Astrocyte of the spinal cord (primary cell): ENCODE data around the gene PIGC.

Source experiments
- DNase-seq: peaks from one replicate; pipeline ENCODE4 v3.0.0; 2011; ENCODE audit warnings: low read depth, low spot score
- H3K4me3 ChIP-seq: 2 replicates; pipeline ENCODE4 v1.5.1; 2011; ENCODE audit warnings: low read depth, mild to moderate bottlenecking, low read length, moderate library complexity
- in situ Hi-C: cut with HindIII; loops from 2 replicates; pipeline ENCODE4 v1.10.0; 2017; ENCODE audit warnings: low sequenced_read_pairs
- TF ChIP-seq, protein P1 (sequence below): IDR thresholded peaks from 2 replicates; pipeline ENCODE4 v1.5.1; 2012; ENCODE audit warnings: low read depth, mild to moderate bottlenecking, low read length, inconsistent platforms

The PIGC gene

DNA sequence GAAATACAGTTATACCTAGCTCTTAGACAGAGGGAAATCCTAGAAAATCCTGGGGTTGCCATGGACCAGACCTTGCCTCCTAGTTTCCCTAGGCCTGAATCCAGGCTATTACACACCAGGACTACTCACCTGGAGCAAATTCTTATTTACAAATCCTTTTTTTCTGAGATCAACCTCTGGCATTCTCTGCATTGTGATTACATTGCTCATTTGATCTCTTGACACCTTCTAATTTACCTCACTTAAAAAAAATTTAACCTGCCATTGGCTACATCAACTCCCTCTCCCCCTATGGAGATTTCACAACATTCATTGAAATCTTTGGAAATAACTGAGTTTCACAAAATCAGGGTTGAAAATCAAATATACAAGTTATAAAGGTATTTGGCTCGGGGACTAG is 26.3 kb downstream of the PIGC start:
- in situ Hi-C loops, result no loop called here
- TF ChIP-seq, protein P1, sequence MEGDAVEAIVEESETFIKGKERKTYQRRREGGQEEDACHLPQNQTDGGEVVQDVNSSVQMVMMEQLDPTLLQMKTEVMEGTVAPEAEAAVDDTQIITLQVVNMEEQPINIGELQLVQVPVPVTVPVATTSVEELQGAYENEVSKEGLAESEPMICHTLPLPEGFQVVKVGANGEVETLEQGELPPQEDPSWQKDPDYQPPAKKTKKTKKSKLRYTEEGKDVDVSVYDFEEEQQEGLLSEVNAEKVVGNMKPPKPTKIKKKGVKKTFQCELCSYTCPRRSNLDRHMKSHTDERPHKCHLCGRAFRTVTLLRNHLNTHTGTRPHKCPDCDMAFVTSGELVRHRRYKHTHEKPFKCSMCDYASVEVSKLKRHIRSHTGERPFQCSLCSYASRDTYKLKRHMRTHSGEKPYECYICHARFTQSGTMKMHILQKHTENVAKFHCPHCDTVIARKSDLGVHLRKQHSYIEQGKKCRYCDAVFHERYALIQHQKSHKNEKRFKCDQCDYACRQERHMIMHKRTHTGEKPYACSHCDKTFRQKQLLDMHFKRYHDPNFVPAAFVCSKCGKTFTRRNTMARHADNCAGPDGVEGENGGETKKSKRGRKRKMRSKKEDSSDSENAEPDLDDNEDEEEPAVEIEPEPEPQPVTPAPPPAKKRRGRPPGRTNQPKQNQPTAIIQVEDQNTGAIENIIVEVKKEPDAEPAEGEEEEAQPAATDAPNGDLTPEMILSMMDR, result no peak
- no peak overlapping the region for H3K4me3 ChIP-seq
- no peak for DNase-seq

DNA sequence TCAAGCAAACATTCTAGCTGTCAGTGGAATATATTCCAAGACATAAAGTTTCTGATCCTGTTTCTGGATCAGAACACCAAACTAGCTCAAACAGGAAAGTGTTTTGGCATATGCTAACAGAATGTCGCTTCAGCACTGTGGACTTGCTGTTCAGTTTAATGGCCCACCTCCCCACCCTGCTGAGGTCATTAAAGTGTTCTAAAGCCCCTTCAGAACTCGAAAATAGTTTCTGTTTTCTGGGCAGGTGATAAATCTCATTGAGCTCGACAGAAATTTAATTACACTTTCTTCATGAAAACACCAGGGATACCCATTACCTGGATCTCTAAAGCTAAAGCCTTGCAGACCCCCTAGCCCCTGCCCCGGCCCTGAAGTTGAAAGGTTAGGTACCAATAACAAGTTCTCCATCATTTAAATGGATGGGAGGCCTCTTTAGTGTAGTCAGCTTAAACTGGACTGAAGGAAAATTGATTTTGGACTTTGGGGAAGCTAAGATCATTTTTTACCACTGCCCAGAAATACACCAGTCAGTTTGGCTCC is 27.3 kb downstream of the PIGC start:
- TF ChIP-seq, protein P1, result no peak
- no peak for DNase-seq
- H3K4me3 ChIP-seq, result no peak overlapping the region
- in situ Hi-C loops, result no loop called here

DNA sequence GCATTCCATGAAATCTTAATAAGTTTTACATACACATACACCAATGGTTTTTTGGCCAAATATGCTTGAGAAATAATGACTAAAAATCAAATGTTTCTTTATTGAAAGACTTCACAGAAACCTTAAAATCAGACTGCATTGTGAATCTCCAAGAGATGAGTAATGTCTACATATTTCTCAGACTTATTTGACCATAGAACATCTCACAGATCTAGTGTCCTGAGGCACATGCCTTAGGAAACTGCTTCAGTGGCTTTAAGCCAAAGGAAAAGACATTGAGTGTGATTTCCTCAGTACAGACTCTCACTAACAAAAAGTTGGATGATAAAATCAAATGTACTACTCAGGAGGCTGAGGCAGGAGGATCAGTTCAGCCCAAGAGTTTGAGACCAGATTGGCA is 29.5 kb downstream of the PIGC start:
- H3K4me3 ChIP-seq, result no peak overlapping the region
- in situ Hi-C loops, result no loop called here
- TF ChIP-seq, protein P1, result no peak
- DNase-seq, result no peak

DNA sequence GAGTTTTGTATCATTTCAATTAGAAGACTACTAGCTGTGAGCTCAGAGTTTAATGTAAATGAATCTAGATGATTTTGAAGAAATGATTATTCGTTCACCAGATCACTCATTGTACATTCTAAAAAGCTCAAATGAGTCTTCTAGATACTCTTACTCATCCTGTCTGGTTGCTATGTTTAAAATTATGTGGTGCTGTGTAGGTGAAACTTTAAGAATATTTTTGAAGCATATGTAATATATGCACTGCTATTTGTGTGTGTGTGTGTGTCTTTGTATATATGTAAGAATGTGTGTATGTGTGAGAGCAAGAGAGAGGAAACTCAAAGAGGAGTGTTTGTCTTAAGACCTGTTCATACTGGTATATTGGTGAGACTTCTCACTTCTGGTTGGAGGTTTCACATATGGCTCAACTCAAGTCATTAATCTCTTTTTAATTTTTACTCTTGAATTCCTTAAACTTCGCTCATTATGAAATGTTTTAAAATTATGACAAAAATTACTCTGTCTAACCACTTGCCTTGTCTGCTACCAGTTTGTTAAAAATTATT is 32.0 kb downstream of the PIGC start:
- TF ChIP-seq, protein P1, result no peak
- in situ Hi-C loops, result no loop called here

DNA sequence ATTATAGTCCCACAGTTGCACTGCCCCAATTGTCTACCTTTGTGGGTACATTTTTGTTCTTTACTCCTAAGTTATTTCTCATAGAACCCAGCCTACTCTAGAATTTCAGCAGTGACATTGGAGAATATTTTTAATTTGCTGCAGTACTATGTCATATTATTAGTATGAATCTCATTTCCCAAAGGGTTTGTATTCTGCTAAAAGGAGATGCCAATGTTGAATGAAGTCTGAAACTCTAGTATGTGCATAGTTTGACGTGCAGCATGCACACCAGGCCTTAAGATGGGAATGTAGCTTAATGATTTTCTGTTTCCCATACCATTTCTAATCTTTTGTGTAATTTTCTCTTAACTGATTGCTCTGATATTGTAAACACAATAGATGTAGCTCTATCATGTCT is 33.8 kb downstream of the PIGC start:
- in situ Hi-C loops, result no loop called here
- H3K4me3 ChIP-seq, result no peak overlapping the region
- TF ChIP-seq, protein P1, result no peak
- no peak for DNase-seq

More for the DNA sequence above, 32.0 kb downstream of the PIGC start:
- no peak overlapping the region for H3K4me3 ChIP-seq
- DNase-seq, result no peak

DNA sequence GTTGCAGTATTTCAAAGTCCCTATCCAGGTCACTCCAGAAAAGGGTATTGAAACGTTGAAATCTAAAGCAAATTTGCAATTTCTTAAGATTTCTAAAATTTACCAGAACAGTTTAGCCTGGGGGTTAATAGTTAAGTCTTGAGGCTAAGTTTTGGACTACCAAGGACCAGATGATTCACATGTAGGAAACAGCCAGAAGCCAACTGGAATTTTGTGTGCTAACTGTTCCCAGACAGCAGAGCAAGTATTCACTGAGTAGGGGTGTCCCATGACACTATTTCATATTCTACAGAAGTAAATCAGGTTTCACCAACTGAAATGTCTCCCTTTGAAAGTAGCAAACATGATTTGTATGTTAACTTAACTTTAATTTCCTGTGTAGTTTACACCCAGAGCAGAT is 34.9 kb downstream of the PIGC start:
- peak; percentile 29 for DNase-seq
- no peak overlapping the region for H3K4me3 ChIP-seq
- in situ Hi-C loops, result no loop called here
- TF ChIP-seq, protein P1, result no peak
